Measurements from ENCODE around the gene ZNF555. TPM values are rescaled to one million over a fixed set of nuclear protein-coding genes. Genes with fewer than 3 reads are reported as not detected.

Gene ZNF555
- total RNA-seq, 4 donors from 2014 or later: 3.0 to 7.5 (median 5.3) TPM

GRCh38 chr19:2850256-2850925, 9.1 kb downstream of the ZNF555 start:
- DNase-seq (ENCODE audit: extremely low spot score): no peak
- Histone ChIP-seq H3K36me3 (peaks cover 37 to 76% (median 56%) of the 10 kb centered on the region in 4 donors), H3K4me3 (no peak overlapping the region), H3K27ac (replicated peaks in 1 of 4) (no peak overlapping the region), H3K4me1 (peaks cover 0 to 5% (median 0%) of the 10 kb centered on the region in 4 donors), H3K27me3 (no peaks in the 10 kb centered on the region), H3K9me3 (peaks cover 19 to 89% (median 60%) of the 10 kb centered on the region in 4 donors)
- intact Hi-C loops (cut with DNase I): no loop called here
- TF ChIP-seq EP300 (IDR thresholded peaks at IDR 0.05): no peak
- TF ChIP-seq POLR2A (IDR thresholded peaks at IDR 0.05; ENCODE audit: low read depth): no peak
- no peak for TF ChIP-seq POLR2AphosphoS5 (IDR thresholded peaks at IDR 0.05)
- TF ChIP-seq CTCF (IDR thresholded peaks at IDR 0.05): no peak
- 97% methylated on average over 3 of the region's 3 CpGs for WGBS

DNA sequence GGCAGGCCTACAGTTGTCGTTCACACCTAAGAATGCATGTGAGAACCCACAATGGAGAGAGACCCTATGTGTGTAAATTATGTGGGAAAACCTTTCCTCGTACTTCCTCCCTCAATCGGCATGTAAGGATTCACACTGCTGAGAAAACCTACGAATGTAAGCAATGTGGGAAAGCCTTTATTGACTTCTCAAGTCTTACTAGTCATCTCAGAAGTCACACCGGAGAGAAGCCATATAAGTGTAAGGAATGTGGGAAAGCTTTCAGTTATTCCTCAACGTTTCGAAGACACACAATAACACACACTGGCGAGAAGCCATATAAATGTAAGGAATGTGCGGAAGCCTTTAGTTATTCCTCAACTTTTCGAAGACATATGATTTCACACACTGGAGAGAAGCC, 11.3 kb downstream of the ZNF555 start:
- Histone ChIP-seq H3K27ac (replicated peaks in 1 of 4) (no peak overlapping the region), H3K27me3 (no peaks in the 10 kb centered on the region), H3K9me3 (peaks cover 19 to 94% (median 71%) of the 10 kb centered on the region in 4 donors), H3K4me1 (no peaks in the 10 kb centered on the region), H3K4me3 (no peak overlapping the region), H3K36me3 (peaks cover 37 to 67% (median 55%) of the 10 kb centered on the region in 4 donors)
- no peak for TF ChIP-seq CTCF (IDR thresholded peaks at IDR 0.05)
- TF ChIP-seq EP300 (IDR thresholded peaks at IDR 0.05): no peak
- TF ChIP-seq POLR2AphosphoS5 (IDR thresholded peaks at IDR 0.05): no peak
- TF ChIP-seq POLR2A (IDR thresholded peaks at IDR 0.05; ENCODE audit: low read depth): no peak
- intact Hi-C loops (cut with DNase I): no loop called here
- no peak for DNase-seq (ENCODE audit: extremely low spot score)
- 95% methylated on average over 10 of the region's 10 CpGs for WGBS

DNA sequence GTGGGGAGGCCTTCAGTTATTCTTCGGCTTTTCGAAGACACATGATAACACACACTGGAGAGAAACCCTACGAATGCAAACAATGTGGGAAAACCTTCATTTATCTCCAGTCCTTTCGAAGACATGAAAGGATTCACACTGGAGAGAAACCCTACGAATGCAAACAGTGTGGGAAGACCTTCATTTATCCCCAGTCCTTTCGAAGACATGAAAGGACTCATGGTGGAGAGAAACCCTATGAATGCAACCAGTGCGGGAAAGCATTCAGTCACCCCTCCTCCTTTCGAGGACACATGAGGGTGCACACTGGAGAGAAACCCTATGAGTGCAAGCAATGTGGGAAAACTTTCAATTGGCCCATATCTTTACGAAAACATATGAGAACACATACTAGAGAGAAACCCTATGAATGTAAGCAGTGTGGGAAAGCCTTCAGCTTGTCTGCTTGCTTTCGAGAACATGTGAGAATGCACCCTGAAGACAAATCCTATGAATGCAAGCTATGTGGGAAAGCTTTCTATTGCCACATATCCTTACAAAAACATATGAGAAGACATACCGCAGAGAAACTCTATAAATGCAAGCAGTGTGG, 11.8 kb downstream of the ZNF555 start:
- TF ChIP-seq POLR2A (IDR thresholded peaks at IDR 0.05; ENCODE audit: low read depth) (no peak), CTCF (IDR thresholded peaks at IDR 0.05) (no peak), POLR2AphosphoS5 (IDR thresholded peaks at IDR 0.05) (no peak), EP300 (IDR thresholded peaks at IDR 0.05) (no peak)
- intact Hi-C loops (cut with DNase I): no loop called here
- no peaks in the 10 kb centered on the region for H3K27me3 ChIP-seq
- H3K4me1 ChIP-seq: no peaks in the 10 kb centered on the region
- H3K36me3 ChIP-seq: peaks cover 37 to 67% (median 55%) of the 10 kb centered on the region in 4 donors
- peaks cover 19 to 94% (median 73%) of the 10 kb centered on the region in 4 donors for H3K9me3 ChIP-seq
- 96% methylated on average over 11 of the region's 11 CpGs for WGBS
- H3K27ac ChIP-seq (replicated peaks in 1 of 4): no peak overlapping the region
- no peak overlapping the region for H3K4me3 ChIP-seq
- DNase-seq (ENCODE audit: extremely low spot score): no peak

- peaks cover 37 to 60% (median 54%) of the 10 kb centered on the region in 4 donors for H3K36me3 ChIP-seq
- H3K27me3 ChIP-seq: no peaks in the 10 kb centered on the region
- no peak overlapping the region for H3K4me3 ChIP-seq
- DNase-seq (ENCODE audit: extremely low spot score): no peak
- H3K27ac ChIP-seq (replicated peaks in 1 of 4): no peak overlapping the region
- no peak for TF ChIP-seq POLR2A (IDR thresholded peaks at IDR 0.05; ENCODE audit: low read depth)
- no peak for TF ChIP-seq POLR2AphosphoS5 (IDR thresholded peaks at IDR 0.05)
- no peak for TF ChIP-seq EP300 (IDR thresholded peaks at IDR 0.05)
- TF ChIP-seq CTCF (IDR thresholded peaks at IDR 0.05): no peak
- intact Hi-C loops (cut with DNase I): no loop called here
- peaks cover 19 to 98% (median 78%) of the 10 kb centered on the region in 4 donors for H3K9me3 ChIP-seq
- WGBS: 94% methylated on average over 3 of the region's 3 CpGs
- H3K4me1 ChIP-seq: no peaks in the 10 kb centered on the region
These were observed 13.6 kb downstream of the ZNF555 start for GRCh38 chr19:2854849-2855248.

Data from esophagus muscularis mucosa (tissue), 4 donors.